Liver (tissue), 9 donors: ENCODE results near the gene TTC3. TPM values are rescaled to one million over a fixed set of nuclear protein-coding genes. Genes with fewer than 3 reads are reported as not detected.

ENCODE experiments used
- DNase-seq: peaks from one replicate; pipeline ENCODE4 v3.0.0-alpha.2; 2017; ENCODE audit warnings: low spot score
- H3K27ac ChIP-seq, 2 donors: one replicate each; pipeline ENCODE4 v1.7.0; 2013; ENCODE audit warnings: inconsistent platforms in 2 of 2, low read length in 2 of 2, control low read depth in 1 of 2, low read depth in 1 of 2, mild to moderate bottlenecking in 1 of 2
- H3K27me3 ChIP-seq, 4 donors: one replicate each; pipeline versions ENCODE4 v1.6.1 to v1.7.0; 2013; ENCODE audit warnings: low read length in 3 of 4, inconsistent platforms in 1 of 4, mild to moderate bottlenecking in 1 of 4, moderate library complexity in 1 of 4; ENCODE audit not compliant: control insufficient read depth in 4 of 4, insufficient read depth in 4 of 4
- H3K36me3 ChIP-seq, 4 donors: one replicate each; pipeline versions ENCODE4 v1.6.1 to v1.7.0; 2013; ENCODE audit warnings: low read length in 3 of 4, mild to moderate bottlenecking in 3 of 4, low read depth in 1 of 4, moderate library complexity in 1 of 4; ENCODE audit not compliant: control insufficient read depth in 4 of 4, insufficient read depth in 3 of 4
- H3K4me1 ChIP-seq, 4 donors: one replicate each; pipeline versions ENCODE4 v1.6.1 to v1.7.0; 2013; ENCODE audit warnings: low read length in 3 of 4, mild to moderate bottlenecking in 3 of 4, moderate library complexity in 1 of 4; ENCODE audit not compliant: control insufficient read depth in 4 of 4, insufficient read depth in 4 of 4
- H3K4me3 ChIP-seq, 3 donors: one replicate each; pipeline versions ENCODE4 v1.6.1 to v1.7.0; 2013; ENCODE audit warnings: low read length in 3 of 3, control low read depth in 1 of 3, low read depth in 1 of 3, mild to moderate bottlenecking in 1 of 3
- H3K9ac ChIP-seq, 2 donors: one replicate each; pipeline ENCODE4 v1.7.0; 2013; ENCODE audit warnings: low read length in 2 of 2, mild to moderate bottlenecking in 2 of 2, moderate library complexity in 2 of 2, control low read depth in 1 of 2, low read depth in 1 of 2
- H3K9me3 ChIP-seq, 4 donors: one replicate each; pipeline versions ENCODE4 v1.6.1 to v1.7.0; 2013; ENCODE audit warnings: low read length in 3 of 4; ENCODE audit not compliant: control insufficient read depth in 4 of 4
- CTCF ChIP-seq: fragments of 150-350 bp; IDR thresholded peaks from 2 replicates; pipeline ENCODE4 v1.5.1; 2017; ENCODE audit warnings: improper control_type of control experiment, low read depth, low read length; ENCODE audit not compliant: missing input control
- EGR1 ChIP-seq, 2 donors: IDR thresholded peaks; 2 replicates each; pipeline ENCODE4 v1.6.1; 2016 to 2018; ENCODE audit warnings: antibody characterized with exemption in 2 of 2, low read depth in 2 of 2
- FOXA1 ChIP-seq: IDR thresholded peaks from 2 replicates; pipeline ENCODE4 v1.6.1; 2016; ENCODE audit warnings: antibody characterized with exemption
- FOXA2 ChIP-seq: IDR thresholded peaks from 2 replicates; pipeline ENCODE4 v1.6.1; 2016; ENCODE audit warnings: antibody characterized with exemption
- GABPA ChIP-seq, 2 donors: IDR thresholded peaks in 1 of 2; conservative IDR thresholded peaks in 1 of 2; 2 replicates each; pipeline ENCODE4 v1.6.1; 2016; ENCODE audit warnings: antibody characterized with exemption in 2 of 2, mild to moderate bottlenecking in 1 of 2, moderate library complexity in 1 of 2
- HNF4A ChIP-seq, 2 donors: conservative IDR thresholded peaks; 2 replicates each; pipeline ENCODE4 v1.6.1; 2016; ENCODE audit warnings: antibody characterized with exemption in 2 of 2, mild to moderate bottlenecking in 2 of 2
- HNF4G ChIP-seq: IDR thresholded peaks from 2 replicates; pipeline ENCODE4 v1.6.1; 2016; ENCODE audit warnings: antibody characterized with exemption
- JUND ChIP-seq, 2 donors: IDR thresholded peaks; 2 replicates each; pipeline ENCODE4 v1.6.1; 2016; ENCODE audit warnings: antibody characterized with exemption in 2 of 2
- MAX ChIP-seq: IDR thresholded peaks from 2 replicates; pipeline ENCODE4 v1.6.1; 2016; ENCODE audit warnings: antibody characterized with exemption
- NR2F2 ChIP-seq: IDR thresholded peaks from 2 replicates; pipeline ENCODE4 v1.6.1; 2016; ENCODE audit warnings: antibody characterized with exemption
- RAD21 ChIP-seq, 2 donors: IDR thresholded peaks; 2 replicates each; pipeline ENCODE4 v1.6.1; 2016; ENCODE audit warnings: antibody characterized with exemption in 2 of 2, mild to moderate bottlenecking in 2 of 2
- RXRA ChIP-seq, 2 donors: IDR thresholded peaks; 2 replicates each; pipeline ENCODE4 v1.6.1; 2017 to 2018; ENCODE audit warnings: antibody characterized with exemption in 2 of 2, mild to moderate bottlenecking in 1 of 2
- SP1 ChIP-seq: IDR thresholded peaks from 2 replicates; pipeline ENCODE4 v1.6.1; 2018; ENCODE audit warnings: antibody characterized with exemption, mild to moderate bottlenecking
- TAF1 ChIP-seq: conservative IDR thresholded peaks from 2 replicates; pipeline ENCODE4 v1.6.1; 2016; ENCODE audit warnings: antibody characterized with exemption, mild to moderate bottlenecking
- YY1 ChIP-seq: IDR thresholded peaks from 2 replicates; pipeline ENCODE4 v1.6.1; 2016; ENCODE audit warnings: antibody characterized with exemption, mild to moderate bottlenecking
- WGBS: extraction: QIAGEN DNeasy Blood & Tissue Kit; methylation state at CpG from one replicate; pipeline ENCODE4 v1.1.7; 2013; 5-methylcytosine and 5-hydroxymethylcytosine counted together
- polyA plus RNA-seq, 2 donors: library from polyadenylated mRNA; stranded (reverse) in 1 of 2; unstranded in 1 of 2; fragments of 200-250 nt in 1 of 2; fragments of >200 nt in 1 of 2; fragmentation: Nextera tagmentation in 1 of 2; extraction: Ambion mirVana in 1 of 2; gene quantifications; one replicate each; pipeline versions ENCODE4 v1.2.1 to v1.2.3, GENCODE V29; 2013 to 2015
- total RNA-seq, 2 donors: library from RNA; depleted of rRNA; stranded (reverse); fragments of >200 nt; gene quantifications; one replicate each; pipeline ENCODE4 v1.2.3, GENCODE V29; 2014
- TF ChIP-seq, protein P1 (sequence below): IDR thresholded peaks from 2 replicates; pipeline ENCODE4 v1.6.1; 2016; ENCODE audit warnings: antibody characterized with exemption
- TF ChIP-seq, protein P2 (sequence below): IDR thresholded peaks from 2 replicates; pipeline ENCODE4 v1.6.1; 2016; ENCODE audit warnings: antibody characterized with exemption
- TF ChIP-seq, protein P3 (sequence below): IDR thresholded peaks from 2 replicates; pipeline ENCODE4 v1.6.1; 2016; ENCODE audit warnings: antibody characterized with exemption, mild to moderate bottlenecking
- donor health status: healthy.
- donor health status: healthy.
- donor health status: healthy.
- donor health status: healthy.
- donor health status: healthy.

The TTC3 gene
- total and polyA plus RNA-seq, 4 donors: 27.2 to 96.1 (median 57.2) TPM

- WGBS: 97% methylated on average over 4 of the region's 4 CpGs
- H3K9me3 ChIP-seq: no peaks in the 10 kb centered on the region
Observed at GRCh38 chr21:37095821-37096220, 22.8 kb downstream of the TTC3 start.

More at GRCh38 chr21:37095821-37096220, 22.8 kb downstream of the TTC3 start:
- TF ChIP-seq EGR1 (IDR thresholded peaks at IDR 0.05; ENCODE audit: low read depth in 2 of 2) (no peak), GABPA (IDR thresholded peaks at IDR 0.05 in 1 of 2, conservative IDR thresholded peaks at IDR 0.05 in 1 of 2) (no peak), NR2F2 (no peak), FOXA2 (no peak), HNF4A (conservative IDR thresholded peaks at IDR 0.05) (no peak), CTCF (no peak), TAF1 (no peak), RAD21 (IDR thresholded peaks at IDR 0.05) (no peak), JUND (IDR thresholded peaks at IDR 0.05) (no peak), YY1 (no peak), RXRA (IDR thresholded peaks at IDR 0.05) (no peak), HNF4G (no peak), MAX (no peak), SP1 (no peak), FOXA1 (no peak)
- TF ChIP-seq, protein P1, sequence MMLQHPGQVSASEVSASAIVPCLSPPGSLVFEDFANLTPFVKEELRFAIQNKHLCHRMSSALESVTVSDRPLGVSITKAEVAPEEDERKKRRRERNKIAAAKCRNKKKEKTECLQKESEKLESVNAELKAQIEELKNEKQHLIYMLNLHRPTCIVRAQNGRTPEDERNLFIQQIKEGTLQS: no peak
- TF ChIP-seq, protein P2, sequence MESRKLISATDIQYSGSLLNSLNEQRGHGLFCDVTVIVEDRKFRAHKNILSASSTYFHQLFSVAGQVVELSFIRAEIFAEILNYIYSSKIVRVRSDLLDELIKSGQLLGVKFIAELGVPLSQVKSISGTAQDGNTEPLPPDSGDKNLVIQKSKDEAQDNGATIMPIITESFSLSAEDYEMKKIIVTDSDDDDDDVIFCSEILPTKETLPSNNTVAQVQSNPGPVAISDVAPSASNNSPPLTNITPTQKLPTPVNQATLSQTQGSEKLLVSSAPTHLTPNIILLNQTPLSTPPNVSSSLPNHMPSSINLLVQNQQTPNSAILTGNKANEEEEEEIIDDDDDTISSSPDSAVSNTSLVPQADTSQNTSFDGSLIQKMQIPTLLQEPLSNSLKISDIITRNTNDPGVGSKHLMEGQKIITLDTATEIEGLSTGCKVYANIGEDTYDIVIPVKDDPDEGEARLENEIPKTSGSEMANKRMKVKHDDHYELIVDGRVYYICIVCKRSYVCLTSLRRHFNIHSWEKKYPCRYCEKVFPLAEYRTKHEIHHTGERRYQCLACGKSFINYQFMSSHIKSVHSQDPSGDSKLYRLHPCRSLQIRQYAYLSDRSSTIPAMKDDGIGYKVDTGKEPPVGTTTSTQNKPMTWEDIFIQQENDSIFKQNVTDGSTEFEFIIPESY: no peak
- TF ChIP-seq, protein P3, sequence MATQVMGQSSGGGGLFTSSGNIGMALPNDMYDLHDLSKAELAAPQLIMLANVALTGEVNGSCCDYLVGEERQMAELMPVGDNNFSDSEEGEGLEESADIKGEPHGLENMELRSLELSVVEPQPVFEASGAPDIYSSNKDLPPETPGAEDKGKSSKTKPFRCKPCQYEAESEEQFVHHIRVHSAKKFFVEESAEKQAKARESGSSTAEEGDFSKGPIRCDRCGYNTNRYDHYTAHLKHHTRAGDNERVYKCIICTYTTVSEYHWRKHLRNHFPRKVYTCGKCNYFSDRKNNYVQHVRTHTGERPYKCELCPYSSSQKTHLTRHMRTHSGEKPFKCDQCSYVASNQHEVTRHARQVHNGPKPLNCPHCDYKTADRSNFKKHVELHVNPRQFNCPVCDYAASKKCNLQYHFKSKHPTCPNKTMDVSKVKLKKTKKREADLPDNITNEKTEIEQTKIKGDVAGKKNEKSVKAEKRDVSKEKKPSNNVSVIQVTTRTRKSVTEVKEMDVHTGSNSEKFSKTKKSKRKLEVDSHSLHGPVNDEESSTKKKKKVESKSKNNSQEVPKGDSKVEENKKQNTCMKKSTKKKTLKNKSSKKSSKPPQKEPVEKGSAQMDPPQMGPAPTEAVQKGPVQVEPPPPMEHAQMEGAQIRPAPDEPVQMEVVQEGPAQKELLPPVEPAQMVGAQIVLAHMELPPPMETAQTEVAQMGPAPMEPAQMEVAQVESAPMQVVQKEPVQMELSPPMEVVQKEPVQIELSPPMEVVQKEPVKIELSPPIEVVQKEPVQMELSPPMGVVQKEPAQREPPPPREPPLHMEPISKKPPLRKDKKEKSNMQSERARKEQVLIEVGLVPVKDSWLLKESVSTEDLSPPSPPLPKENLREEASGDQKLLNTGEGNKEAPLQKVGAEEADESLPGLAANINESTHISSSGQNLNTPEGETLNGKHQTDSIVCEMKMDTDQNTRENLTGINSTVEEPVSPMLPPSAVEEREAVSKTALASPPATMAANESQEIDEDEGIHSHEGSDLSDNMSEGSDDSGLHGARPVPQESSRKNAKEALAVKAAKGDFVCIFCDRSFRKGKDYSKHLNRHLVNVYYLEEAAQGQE: no peak
- no peak overlapping the region for H3K4me3 ChIP-seq
- H3K27ac ChIP-seq: no peak overlapping the region
- no peak for DNase-seq
- peaks cover 5 to 30% (median 20%) of the 10 kb centered on the region in 4 donors for H3K36me3 ChIP-seq
- H3K9ac ChIP-seq: no peak overlapping the region
- H3K27me3 ChIP-seq: no peaks in the 10 kb centered on the region
- no peaks in the 10 kb centered on the region for H3K4me1 ChIP-seq
